ENCODE data around the gene STARD4. TPM values are rescaled to one million over a fixed set of nuclear protein-coding genes. Genes with fewer than 3 reads are reported as not detected.

Gene STARD4
- total RNA-seq, 1 experiment from 2014 or later: 48.5 TPM

GRCh38 chr5:111520908-111521307 lies 8.6 kb upstream of the STARD4 start:
- H3K27me3 Mint-ChIP-seq (ENCODE audit: low read depth): no peaks in the 10 kb centered on the region
- no peak overlapping the region for H3K4me3 Mint-ChIP-seq
- no peaks in the 10 kb centered on the region for H3K4me1 Mint-ChIP-seq
- POLR2A ChIA-PET: no interaction called here
- ATAC-seq: no peak
- CTCF ChIA-PET: interaction anchor here (2.6 kb wide), 1 partner anchor 11 kb away, joined by 15 read pairs; no protein-coding TSS in a partner anchor
- TF ChIP-seq RORB (CRISPR knock-in tag; IDR thresholded peaks at IDR 0.05) (no peak), ZNF512 (CRISPR knock-in tag; IDR thresholded peaks at IDR 0.05; ENCODE audit: borderline replicate concordance) (no peak), CBFB (CRISPR knock-in tag; IDR thresholded peaks at IDR 0.05; ENCODE audit: low read depth) (no peak), IRF1 (CRISPR knock-in tag; IDR thresholded peaks at IDR 0.05) (no peak), ZBTB21 (CRISPR knock-in tag; IDR thresholded peaks at IDR 0.05; ENCODE audit: borderline replicate concordance) (no peak)
- H3K27ac Mint-ChIP-seq: no peak overlapping the region
- no peaks in the 10 kb centered on the region for H3K36me3 Mint-ChIP-seq
- DNase-seq (ENCODE audit: low spot score): no peak
- no peaks in the 10 kb centered on the region for H3K9me3 Mint-ChIP-seq

- peaks cover 14% of the 10 kb centered on the region for H3K4me1 Mint-ChIP-seq
- CTCF ChIA-PET: interaction anchor here (1.1 kb wide), 1 partner anchor 12 kb away, joined by 9 read pairs; no protein-coding TSS in a partner anchor
- POLR2A ChIA-PET: no interaction called here
Observed at GRCh38 chr5:111518777-111519176, 6.4 kb upstream of the STARD4 start.

GRCh38 chr5:111517853-111518501 lies 5.6 kb upstream of the STARD4 start:
- Mint-ChIP-seq H3K4me1 (peaks cover 21% of the 10 kb centered on the region), H3K4me3 (no peak overlapping the region), H3K27ac (no peak overlapping the region), H3K9me3 (no peaks in the 10 kb centered on the region), H3K36me3 (no peaks in the 10 kb centered on the region), H3K27me3 (ENCODE audit: low read depth) (no peaks in the 10 kb centered on the region)
- ChIA-PET CTCF (interaction anchor here (1.1 kb wide), 1 partner anchor 13 kb away, joined by 9 read pairs; no protein-coding TSS in a partner anchor), POLR2A (no interaction called here)
- DNase-seq (ENCODE audit: low spot score) (no peak), ATAC-seq (no peak)
- TF ChIP-seq NR3C1 (CRISPR knock-in tag; conservative IDR thresholded peaks at IDR 0.05; ENCODE audit: low read depth) (no peak), ARID4B (CRISPR knock-in tag; IDR thresholded peaks at IDR 0.05; ENCODE audit: borderline replicate concordance) (no peak)

More at GRCh38 chr5:111518777-111519176, 6.4 kb upstream of the STARD4 start:
- no peak for TF ChIP-seq ZNF121 (CRISPR knock-in tag; IDR thresholded peaks at IDR 0.05)
- H3K27me3 Mint-ChIP-seq (ENCODE audit: low read depth): no peaks in the 10 kb centered on the region
- no peak for ATAC-seq
- H3K27ac Mint-ChIP-seq: no peak overlapping the region
- no peaks in the 10 kb centered on the region for H3K36me3 Mint-ChIP-seq
- no peak for DNase-seq (ENCODE audit: low spot score)
- H3K4me3 Mint-ChIP-seq: no peak overlapping the region
- H3K9me3 Mint-ChIP-seq: no peaks in the 10 kb centered on the region

- CTCF ChIA-PET: interaction anchor here (3.5 kb wide), 1 partner anchor 18 kb away, joined by 21 read pairs; no protein-coding TSS in a partner anchor
- Mint-ChIP-seq H3K4me3 (peak overlapping the region; percentile 95), H3K36me3 (no peaks in the 10 kb centered on the region), H3K9me3 (no peaks in the 10 kb centered on the region), H3K27ac (peak overlapping the region; percentile 81), H3K4me1 (peaks cover 40% of the 10 kb centered on the region), H3K27me3 (ENCODE audit: low read depth) (no peaks in the 10 kb centered on the region)
- ATAC-seq (no peak), DNase-seq (ENCODE audit: low spot score) (no peak)
- POLR2A ChIA-PET: interaction anchor here (0.6 kb wide), 1 partner anchor 457 kb away, joined by 8 read pairs; no protein-coding TSS in a partner anchor
- TF ChIP-seq FOXP1 (CRISPR knock-in tag; IDR thresholded peaks at IDR 0.05; ENCODE audit: borderline replicate concordance): no peak
- TF ChIP-seq MLX (CRISPR knock-in tag; IDR thresholded peaks at IDR 0.05): no peak
- no peak for TF ChIP-seq ZNF396 (CRISPR knock-in tag; IDR thresholded peaks at IDR 0.05; ENCODE audit: borderline replicate concordance)
- TF ChIP-seq PREB (CRISPR knock-in tag; IDR thresholded peaks at IDR 0.05; ENCODE audit: borderline replicate concordance): no peak
Observed at GRCh38 chr5:111514087-111514486, 1.8 kb upstream of the STARD4 start.
